ENCODE measurements around the gene FAM174B.

The FAM174B gene

GRCh38 chr15:92655178-92655995 lies at the start of gene FAM174B:
FAM174B (minus strand) TSS chr15:92655775.
- ATAC-seq: peak; percentile 56 to 61

DNA sequence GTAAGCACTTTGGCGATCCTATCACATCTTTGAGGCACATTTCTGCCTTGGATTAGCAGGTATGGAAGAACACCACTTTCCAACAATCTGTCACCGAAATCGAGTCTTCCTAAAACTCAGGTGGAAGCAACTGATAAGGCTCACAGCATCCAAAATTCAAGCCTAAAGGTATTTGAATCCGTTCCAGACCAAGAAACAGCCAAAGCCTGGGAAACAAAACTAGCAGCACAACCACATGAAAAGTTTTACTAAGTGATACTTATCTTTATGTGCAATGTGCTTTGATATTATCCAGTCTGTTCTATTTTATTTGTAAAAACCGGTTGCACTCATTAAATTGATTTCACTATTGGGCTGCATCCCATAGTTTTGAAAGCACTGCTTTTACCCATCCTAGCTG lies 40.5 kb upstream of the FAM174B start:
- ATAC-seq: no peak

DNA sequence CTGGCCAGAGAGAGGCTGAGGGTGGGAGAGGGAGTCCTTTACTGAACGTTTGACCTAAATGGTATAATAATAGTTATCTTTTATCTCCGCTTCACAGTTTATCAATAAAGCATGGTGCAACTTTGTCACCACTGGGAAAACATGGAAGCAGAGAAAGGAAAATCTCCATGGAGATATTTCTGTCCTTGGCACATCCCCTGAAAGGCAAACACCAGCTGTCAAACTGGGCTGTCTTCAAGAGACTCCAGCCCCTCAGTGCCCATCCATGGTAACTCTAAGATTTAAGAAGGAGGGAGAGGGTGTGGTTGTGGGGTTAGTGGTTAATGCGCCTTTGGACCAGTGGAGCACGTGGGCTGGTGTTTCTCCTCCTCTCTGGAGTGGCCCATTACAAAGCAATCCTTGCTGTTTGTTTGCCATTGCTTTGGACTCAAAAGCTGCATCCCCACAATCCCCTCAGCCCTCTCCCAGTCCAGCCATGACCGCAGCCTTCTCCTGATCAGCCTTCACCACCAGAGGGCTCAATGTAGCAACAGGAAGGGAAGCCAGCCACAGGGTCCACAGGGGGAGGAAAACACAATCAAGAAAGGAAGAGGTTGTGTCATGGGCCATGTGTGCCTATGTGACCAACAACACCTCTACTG lies 38.2 kb upstream of the FAM174B start:
- no peak for ATAC-seq

DNA sequence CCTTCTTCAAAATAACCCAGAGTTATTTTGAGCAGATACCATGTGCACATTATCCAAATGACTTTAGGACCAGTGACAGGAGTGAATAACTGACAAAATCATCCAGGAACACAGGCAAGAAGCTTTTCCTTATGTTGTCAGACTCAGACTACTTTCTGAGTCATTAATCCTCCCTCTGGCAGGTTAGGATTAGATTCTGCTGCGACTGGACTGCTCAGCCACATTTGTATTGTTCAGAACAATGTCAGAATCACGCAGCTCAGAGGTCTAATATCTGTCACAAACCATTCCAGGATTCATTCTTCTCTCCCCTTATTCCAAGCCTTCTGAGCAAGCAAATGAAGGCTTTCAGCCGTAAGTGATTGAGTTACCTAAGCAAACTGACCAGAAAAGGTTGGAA lies 34.8 kb upstream of the FAM174B start:
- no peak for ATAC-seq

DNA sequence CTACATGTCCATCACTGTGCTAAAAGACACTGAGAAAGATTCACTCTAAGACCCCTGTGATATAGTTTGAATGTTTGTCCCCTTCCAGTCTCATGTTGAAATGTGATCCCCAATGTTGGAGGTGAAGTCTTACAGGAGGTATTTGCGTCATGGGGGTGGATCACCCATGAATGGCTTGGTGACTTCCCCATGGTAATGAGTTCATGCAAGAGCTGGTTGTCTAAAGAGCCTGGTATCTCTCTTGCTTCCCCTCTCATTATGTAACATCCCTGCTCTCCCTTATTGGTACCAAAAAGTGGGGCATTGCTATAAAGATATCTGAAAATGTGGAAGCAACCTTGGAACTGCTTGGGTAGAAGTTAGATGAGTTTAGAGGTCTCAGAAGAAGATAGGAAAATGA lies 32.2 kb upstream of the FAM174B start:
- ATAC-seq: no peak

GRCh38 chr15:92687195-92687602 lies 31.6 kb upstream of the FAM174B start:
- ATAC-seq: no peak

DNA sequence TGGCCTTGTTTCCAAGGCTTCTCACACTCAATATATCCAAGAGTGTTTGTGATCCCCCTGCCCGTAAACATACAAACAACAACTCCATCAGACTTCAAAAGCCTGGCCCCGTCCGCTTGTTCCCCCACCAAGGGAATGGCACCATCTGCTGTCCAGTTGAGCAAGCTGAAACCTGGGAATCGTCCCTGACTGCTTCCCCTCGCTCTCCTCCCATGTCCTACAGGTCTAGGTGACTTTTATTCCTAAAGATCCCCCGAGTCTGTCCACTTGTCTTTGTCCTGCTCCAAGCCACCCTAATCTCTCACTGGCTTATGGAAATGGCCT lies 27.9 kb upstream of the FAM174B start:
- no peak for ATAC-seq

GRCh38 chr15:92682741-92683510 lies 27.4 kb upstream of the FAM174B start:
- no peak for ATAC-seq

DNA sequence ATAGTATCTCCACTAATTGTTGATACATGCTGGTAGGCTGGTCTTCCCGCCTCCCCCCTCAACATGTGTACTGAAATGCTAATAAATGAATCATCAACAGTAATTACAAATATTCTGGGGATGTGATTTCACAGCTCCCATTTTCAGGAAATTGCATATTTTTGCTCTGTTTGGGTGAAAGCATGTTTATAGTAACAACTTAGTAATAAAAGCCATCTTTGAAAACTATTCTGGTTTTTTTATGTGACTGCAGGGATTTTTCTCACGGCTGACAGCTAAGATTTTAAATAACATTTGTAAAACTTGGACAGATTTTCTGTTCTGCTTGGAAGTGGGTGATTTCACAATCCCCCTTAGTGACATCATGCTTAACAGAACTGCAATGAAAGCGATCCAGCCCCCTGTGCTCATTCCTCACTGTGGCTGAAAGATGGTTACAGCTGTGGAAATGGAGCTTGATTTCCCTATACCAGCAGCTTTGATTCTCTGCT lies 25.6 kb upstream of the FAM174B start:
- no peak for ATAC-seq

- no peak for ATAC-seq
Measured at GRCh38 chr15:92677999-92678398, 22.4 kb upstream of the FAM174B start.

- ATAC-seq: no peak
Measured at GRCh38 chr15:92676561-92676960, 21.0 kb upstream of the FAM174B start.

- ATAC-seq: no peak
Measured at GRCh38 chr15:92675485-92675884, 19.9 kb upstream of the FAM174B start.

DNA sequence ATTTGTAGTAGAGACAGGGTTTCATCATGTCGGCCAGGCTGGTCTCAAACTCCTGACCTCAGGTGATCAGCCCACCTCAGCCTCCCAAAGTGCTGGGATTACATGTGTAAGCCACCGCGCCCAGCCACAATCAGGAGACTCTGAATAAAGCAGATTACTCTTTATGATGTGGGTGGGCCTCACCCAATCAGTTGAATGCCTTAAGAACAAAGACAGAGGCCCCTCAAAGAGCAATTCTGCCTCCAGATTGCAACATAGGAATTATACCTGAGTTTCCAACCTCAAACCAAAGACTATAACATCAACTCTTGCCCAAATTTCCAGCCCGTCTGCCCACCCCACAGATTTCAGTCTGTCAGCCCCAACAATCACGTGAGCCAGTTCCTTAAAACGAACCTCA lies 18.8 kb upstream of the FAM174B start:
- no peak for ATAC-seq

DNA sequence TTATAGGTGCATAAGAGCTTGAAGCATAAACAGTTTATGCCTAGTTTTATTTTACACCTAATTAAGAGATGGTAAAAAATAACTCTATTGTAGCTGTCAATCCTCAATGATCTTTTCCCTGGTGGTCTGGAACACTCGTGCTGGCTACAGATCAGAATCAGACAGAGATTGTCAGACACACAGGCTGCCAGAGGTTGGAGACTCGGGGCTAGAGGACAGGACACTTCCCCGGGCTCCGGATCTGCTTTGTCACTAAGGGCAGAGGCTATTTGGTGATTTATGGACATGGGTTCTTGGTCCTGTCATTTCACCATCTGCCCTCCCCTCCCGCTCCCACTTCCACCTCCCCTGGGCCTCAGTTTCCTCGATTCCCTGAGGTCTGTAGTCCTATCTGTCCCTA lies 16.5 kb upstream of the FAM174B start:
- ATAC-seq: no peak

- no peak for ATAC-seq
Measured at GRCh38 chr15:92671406-92671805, 15.8 kb upstream of the FAM174B start.

DNA sequence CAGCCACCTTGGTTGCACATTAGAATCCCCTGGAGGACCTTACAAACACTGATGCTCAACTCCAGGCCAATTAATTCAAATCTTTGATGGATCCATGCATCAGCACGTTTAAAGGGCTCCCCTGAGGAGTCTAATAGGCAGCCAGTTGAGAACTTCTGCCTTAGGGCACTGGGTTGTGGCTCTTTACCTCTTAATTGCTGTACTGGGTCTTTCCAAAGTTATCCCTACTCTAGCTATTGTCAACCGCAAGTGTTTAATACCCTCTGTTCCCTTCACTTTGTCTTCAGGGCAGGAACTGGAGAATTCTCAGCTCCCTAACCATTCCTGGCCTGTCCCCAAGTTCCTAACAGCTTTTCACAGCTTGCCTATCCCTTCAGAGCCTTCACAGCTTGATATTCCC lies 15.0 kb upstream of the FAM174B start:
- ATAC-seq: no peak

DNA sequence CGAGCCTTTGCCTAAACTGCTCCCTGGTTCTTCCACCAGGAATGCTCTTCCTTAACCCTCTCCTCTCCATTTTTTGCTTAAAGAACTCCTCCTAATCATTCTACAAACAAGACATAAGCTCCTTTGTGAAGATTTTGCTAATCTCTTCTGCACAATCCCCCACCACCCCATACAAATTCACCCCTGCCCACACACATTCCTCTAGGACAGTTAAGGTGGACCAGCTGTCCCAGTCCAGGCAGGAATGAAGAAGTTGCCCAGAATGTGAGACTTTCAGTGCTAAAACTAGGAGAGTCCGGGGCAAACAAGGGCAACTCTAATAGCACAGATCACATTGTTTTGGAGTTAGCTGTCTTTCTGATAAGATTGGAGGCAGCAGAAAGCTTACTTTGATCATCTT lies 13.9 kb upstream of the FAM174B start:
- ATAC-seq: no peak

GRCh38 chr15:92668620-92669019 lies 13.0 kb upstream of the FAM174B start:
- no peak for ATAC-seq

- ATAC-seq: no peak
Measured at GRCh38 chr15:92667970-92668485, 12.5 kb upstream of the FAM174B start.

GRCh38 chr15:92667287-92667904 lies 11.8 kb upstream of the FAM174B start:
- no peak for ATAC-seq

GRCh38 chr15:92666780-92667179 lies 11.2 kb upstream of the FAM174B start:
- no peak for ATAC-seq

- no peak for ATAC-seq
Measured at GRCh38 chr15:92665100-92665555, 9.6 kb upstream of the FAM174B start.
